ENCODE measurements around the gene USP33.

USP33 gene

GRCh38 chr1:77664939-77665516, 94.6 kb downstream of the USP33 start:
- no peak for TF ChIP-seq SPI1 (IDR thresholded peaks at IDR 0.05; ENCODE audit: borderline replicate concordance, low read depth)
- TF ChIP-seq CTCF (IDR thresholded peaks at IDR 0.05; ENCODE audit: insufficient read depth, low read length), result no peak
- TF ChIP-seq GABPA (IDR thresholded peaks at IDR 0.05; ENCODE audit: low read depth), result no peak
- TF ChIP-seq REST (IDR thresholded peaks at IDR 0.05; ENCODE audit: insufficient replicate concordance, low read depth), result no peak
- TF ChIP-seq POLR2AphosphoS5 (IDR thresholded peaks at IDR 0.05; ENCODE audit: low read depth), result no peak
- no peak overlapping the region for H3K27ac ChIP-seq (replicated peaks)
- no peak for DNase-seq (ENCODE audit: low read depth in 1 of 2, low spot score in 1 of 2)
- no peaks in the 10 kb centered on the region for H3K27me3 ChIP-seq (ENCODE audit: insufficient read depth, poor library complexity, severe bottlenecking)
- no peak overlapping the region for H3K4me3 ChIP-seq (replicated peaks; ENCODE audit: insufficient read depth, low read length)

GRCh38 chr1:77661696-77662095, 98.0 kb downstream of the USP33 start:
- no peak for DNase-seq (ENCODE audit: low read depth in 1 of 2, low spot score in 1 of 2)
- TF ChIP-seq REST (IDR thresholded peaks at IDR 0.05; ENCODE audit: insufficient replicate concordance, low read depth), result no peak
- no peak for TF ChIP-seq SPI1 (IDR thresholded peaks at IDR 0.05; ENCODE audit: borderline replicate concordance, low read depth)
- TF ChIP-seq CTCF (IDR thresholded peaks at IDR 0.05; ENCODE audit: insufficient read depth, low read length), result no peak
- no peak for TF ChIP-seq POLR2AphosphoS5 (IDR thresholded peaks at IDR 0.05; ENCODE audit: low read depth)
- no peak for TF ChIP-seq GABPA (IDR thresholded peaks at IDR 0.05; ENCODE audit: low read depth)
- H3K4me3 ChIP-seq (replicated peaks; ENCODE audit: insufficient read depth, low read length), result no peak overlapping the region
- H3K27ac ChIP-seq (replicated peaks), result no peak overlapping the region
- no peaks in the 10 kb centered on the region for H3K27me3 ChIP-seq (ENCODE audit: insufficient read depth, poor library complexity, severe bottlenecking)

GRCh38 chr1:77659879-77660593, 99.6 kb downstream of the USP33 start:
- Histone ChIP-seq H3K4me3 (replicated peaks; ENCODE audit: insufficient read depth, low read length) (no peak overlapping the region), H3K27me3 (ENCODE audit: insufficient read depth, poor library complexity, severe bottlenecking) (no peaks in the 10 kb centered on the region), H3K27ac (replicated peaks) (no peak overlapping the region)
- DNase-seq (ENCODE audit: low read depth in 1 of 2, low spot score in 1 of 2), result no peak
- TF ChIP-seq CTCF (IDR thresholded peaks at IDR 0.05; ENCODE audit: insufficient read depth, low read length) (no peak), SPI1 (IDR thresholded peaks at IDR 0.05; ENCODE audit: borderline replicate concordance, low read depth) (no peak), POLR2AphosphoS5 (IDR thresholded peaks at IDR 0.05; ENCODE audit: low read depth) (no peak)

All from HL-60 (cell line).